Lower leg skin (tissue), 4 donors: Measurements from ENCODE around the gene GJD2. TPM values are rescaled to one million over a fixed set of nuclear protein-coding genes. Genes with fewer than 3 reads are reported as not detected.

ENCODE experiments used
- DNase-seq, 2 donors: peaks; one replicate each; pipeline ENCODE4 v3.0.0-alpha.2; 2019; ENCODE audit warnings: low spot score in 2 of 2
- H3K4me3 ChIP-seq: fragments of 200-600 bp; sonication (generic); 2 replicates; pipeline ENCODE4 v1.5.1; 2017; ENCODE audit warnings: mild to moderate bottlenecking, low read depth; ENCODE audit not compliant: poor library complexity, severe bottlenecking
- POLR2A ChIP-seq, 2 donors: fragments of 450-650 bp; IDR thresholded peaks; one replicate each; pipeline ENCODE4 v1.6.1; 2016 to 2017; ENCODE audit warnings: antibody characterized with exemption in 2 of 2, mild to moderate bottlenecking in 1 of 2, moderate library complexity in 1 of 2
- WGBS, 2 donors: methylation state at CpG; one replicate each; pipeline ENCODE4 v1.1.5; 2018; 5-methylcytosine and 5-hydroxymethylcytosine counted together
- intact Hi-C: fragments of 100-400 bp; cut with DNase I; formaldehyde crosslinking; loops from one replicate; pipeline ENCODE4 v1.15.0; 2023; ENCODE audit warnings: low total_unique reads
- total RNA-seq, 4 donors: library from RNA; depleted of rRNA; stranded (reverse); fragments of >200 nt; gene quantifications; one replicate each; pipeline ENCODE4 v1.1.0, GENCODE V29; 2016
- TF ChIP-seq, protein P1 (sequence below), 3 donors: fragments of 450-650 bp; IDR thresholded peaks; one replicate each; pipeline ENCODE4 v1.5.1; 2016; ENCODE audit warnings: antibody characterized with exemption in 3 of 3, mild to moderate bottlenecking in 3 of 3, moderate library complexity in 2 of 3

Gene GJD2
- total RNA-seq, 4 donors from 2014 or later = not detected

- 75 to 87% methylated on average over 2 of the region's 2 CpGs for WGBS, 2 donors
- no peak for DNase-seq
- intact Hi-C loops = no loop called here
- no peak overlapping the region for H3K4me3 ChIP-seq
- no peak for TF ChIP-seq POLR2A (IDR thresholded peaks at IDR 0.05)
- TF ChIP-seq, protein P1, sequence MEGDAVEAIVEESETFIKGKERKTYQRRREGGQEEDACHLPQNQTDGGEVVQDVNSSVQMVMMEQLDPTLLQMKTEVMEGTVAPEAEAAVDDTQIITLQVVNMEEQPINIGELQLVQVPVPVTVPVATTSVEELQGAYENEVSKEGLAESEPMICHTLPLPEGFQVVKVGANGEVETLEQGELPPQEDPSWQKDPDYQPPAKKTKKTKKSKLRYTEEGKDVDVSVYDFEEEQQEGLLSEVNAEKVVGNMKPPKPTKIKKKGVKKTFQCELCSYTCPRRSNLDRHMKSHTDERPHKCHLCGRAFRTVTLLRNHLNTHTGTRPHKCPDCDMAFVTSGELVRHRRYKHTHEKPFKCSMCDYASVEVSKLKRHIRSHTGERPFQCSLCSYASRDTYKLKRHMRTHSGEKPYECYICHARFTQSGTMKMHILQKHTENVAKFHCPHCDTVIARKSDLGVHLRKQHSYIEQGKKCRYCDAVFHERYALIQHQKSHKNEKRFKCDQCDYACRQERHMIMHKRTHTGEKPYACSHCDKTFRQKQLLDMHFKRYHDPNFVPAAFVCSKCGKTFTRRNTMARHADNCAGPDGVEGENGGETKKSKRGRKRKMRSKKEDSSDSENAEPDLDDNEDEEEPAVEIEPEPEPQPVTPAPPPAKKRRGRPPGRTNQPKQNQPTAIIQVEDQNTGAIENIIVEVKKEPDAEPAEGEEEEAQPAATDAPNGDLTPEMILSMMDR (IDR thresholded peaks at IDR 0.05) = no peak
Measured at GRCh38 chr15:34769711-34770110, 14.9 kb upstream of the GJD2 start.

DNA sequence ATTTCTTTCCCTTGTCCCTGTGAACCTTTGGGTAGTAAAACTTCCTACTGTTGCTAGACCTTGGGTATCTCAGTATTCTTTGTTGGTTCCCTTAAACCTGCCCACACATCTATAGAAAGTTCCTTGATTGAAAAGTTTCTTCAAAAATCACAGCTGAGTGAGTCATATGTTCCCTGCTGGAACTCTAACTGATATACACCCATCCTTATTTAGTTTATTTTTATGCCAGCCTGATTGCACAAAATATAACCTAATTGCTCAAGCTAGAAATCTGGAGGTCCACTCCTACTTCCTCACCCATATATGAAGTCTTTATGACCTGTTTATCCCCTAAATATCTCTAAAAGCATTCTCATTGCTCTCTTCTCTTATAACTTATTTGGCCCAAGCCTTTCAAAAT lies 13.7 kb upstream of the GJD2 start:
- no peak for DNase-seq
- no peak overlapping the region for H3K4me3 ChIP-seq
- TF ChIP-seq, protein P1 (IDR thresholded peaks at IDR 0.05) = no peak
- TF ChIP-seq POLR2A (IDR thresholded peaks at IDR 0.05) = no peak
- intact Hi-C loops = no loop called here

DNA sequence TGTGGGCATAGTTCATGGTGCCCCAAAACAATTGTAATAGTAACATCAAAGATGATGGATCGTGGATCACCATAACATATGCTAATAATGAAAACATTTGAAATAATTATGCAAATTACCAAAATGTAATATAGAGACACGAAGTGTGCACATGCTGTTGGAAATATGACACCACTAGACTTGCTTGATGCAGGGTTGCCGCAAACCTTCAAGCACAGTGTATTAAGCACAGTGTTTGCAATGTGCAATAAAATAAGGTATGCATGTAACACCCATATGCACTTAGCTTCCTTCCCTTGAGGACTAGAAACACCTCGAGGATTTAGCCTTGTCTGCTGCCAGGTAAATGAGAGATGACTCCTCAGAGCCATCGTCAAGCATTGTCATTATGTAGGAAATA lies 10.9 kb upstream of the GJD2 start:
- no peak for DNase-seq
- no peak for TF ChIP-seq POLR2A (IDR thresholded peaks at IDR 0.05)
- TF ChIP-seq, protein P1 (IDR thresholded peaks at IDR 0.05) = no peak
- intact Hi-C loops = no loop called here
- WGBS, 2 donors = 64 to 67% methylated on average over 5 of the region's 5 CpGs
- no peak overlapping the region for H3K4me3 ChIP-seq

- intact Hi-C loops = no loop called here
- no peak overlapping the region for H3K4me3 ChIP-seq
- 53 to 60% methylated on average over 3 of the region's 3 CpGs for WGBS, 2 donors
Measured at GRCh38 chr15:34760909-34761308, 6.1 kb upstream of the GJD2 start.

DNA sequence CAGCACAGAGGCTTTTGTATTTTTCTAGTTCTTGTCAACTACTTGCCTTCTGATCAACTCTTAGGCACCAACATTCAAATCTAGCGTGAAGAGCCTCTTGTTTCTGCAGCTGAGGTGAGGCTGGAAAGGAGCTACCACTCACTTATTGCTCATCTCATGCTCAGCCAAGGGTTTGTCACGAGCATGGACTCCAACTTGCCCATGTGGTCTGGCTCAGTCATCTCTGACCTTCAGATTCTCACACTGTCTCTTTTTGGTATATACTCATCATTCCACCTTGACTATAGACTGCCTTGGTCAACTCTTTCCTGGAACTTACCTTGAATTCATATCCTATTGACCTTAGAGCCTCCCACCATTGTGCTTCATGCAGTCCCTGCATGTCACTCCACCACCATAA lies 5.2 kb upstream of the GJD2 start:
- TF ChIP-seq POLR2A (IDR thresholded peaks at IDR 0.05) = no peak
- TF ChIP-seq, protein P1 (IDR thresholded peaks at IDR 0.05) = no peak
- 59 to 72% methylated on average over 2 of the region's 2 CpGs for WGBS, 2 donors
- H3K4me3 ChIP-seq = no peak overlapping the region
- intact Hi-C loops = no loop called here
- DNase-seq = no peak

More at GRCh38 chr15:34760909-34761308, 6.1 kb upstream of the GJD2 start:
- TF ChIP-seq POLR2A (IDR thresholded peaks at IDR 0.05) = no peak
- TF ChIP-seq, protein P1 (IDR thresholded peaks at IDR 0.05) = no peak
- no peak for DNase-seq

- intact Hi-C loops = no loop called here
- WGBS, 2 donors = 41 to 46% methylated on average over 3 of the region's 3 CpGs
- H3K4me3 ChIP-seq = no peak overlapping the region
- TF ChIP-seq, protein P1 (IDR thresholded peaks at IDR 0.05) = no peak
- TF ChIP-seq POLR2A (IDR thresholded peaks at IDR 0.05) = no peak
- no peak for DNase-seq
Measured at GRCh38 chr15:34759347-34759746, 4.5 kb upstream of the GJD2 start.
